ENCODE results near the gene HSCB. TPM values are rescaled to one million over a fixed set of nuclear protein-coding genes. Genes with fewer than 3 reads are reported as not detected.
"Not testable (repeated sequence)": the region's sequence is repeated elsewhere in the genome, so short reads cannot be mapped to it uniquely, and the experiment has no call there.

HSCB gene
- total RNA-seq (2014; rRNA removed; shearing (Covaris generic)): 24.6 and 26.2 TPM in 2 replicates

GRCh38 chr22:28741785-28742561 lies at the start of gene HSCB, which contains the start of gene CHEK2:
TSS of gene HSCB (plus strand) at chr22:28742039. CDS start at chr22:28742096, 57 bp downstream.
TSS of gene CHEK2 (minus strand) at chr22:28741820. CDS start at chr22:28734721, 7,099 bp downstream.
- peak; percentile 99 for DNase-seq (ENCODE audit: low spot score)

GRCh38 chr22:28693041-28693760 lies 48.6 kb upstream of the HSCB start:
- DNase-seq (ENCODE audit: low spot score): not testable (repeated sequence)

GRCh38 chr22:28702891-28703290 lies 38.9 kb upstream of the HSCB start:
- DNase-seq (ENCODE audit: low spot score): no peak

GRCh38 chr22:28703436-28703835 lies 38.4 kb upstream of the HSCB start:
- no peak for DNase-seq (ENCODE audit: low spot score)

GRCh38 chr22:28706845-28707244 lies 35.0 kb upstream of the HSCB start:
- no peak for DNase-seq (ENCODE audit: low spot score)

- DNase-seq (ENCODE audit: low spot score): no peak
Measured at GRCh38 chr22:28710107-28710506, 31.7 kb upstream of the HSCB start.

- DNase-seq (ENCODE audit: low spot score): no peak
Measured at GRCh38 chr22:28710576-28711191, 31.2 kb upstream of the HSCB start.

GRCh38 chr22:28711341-28711740 lies 30.5 kb upstream of the HSCB start:
- DNase-seq (ENCODE audit: low spot score): no peak

- DNase-seq (ENCODE audit: low spot score): peak; percentile 11
Measured at GRCh38 chr22:28711820-28712777, 29.7 kb upstream of the HSCB start.

- DNase-seq (ENCODE audit: low spot score): no peak
Measured at GRCh38 chr22:28714043-28714628, 27.7 kb upstream of the HSCB start.

GRCh38 chr22:28715611-28716010 lies 26.2 kb upstream of the HSCB start:
- no peak for DNase-seq (ENCODE audit: low spot score)

- DNase-seq (ENCODE audit: low spot score): no peak
Measured at GRCh38 chr22:28716686-28717085, 25.2 kb upstream of the HSCB start.

GRCh38 chr22:28718044-28718443 lies 23.8 kb upstream of the HSCB start:
- DNase-seq (ENCODE audit: low spot score): no peak

GRCh38 chr22:28728002-28728401 lies 13.8 kb upstream of the HSCB start:
- DNase-seq (ENCODE audit: low spot score): no peak

GRCh38 chr22:28728621-28729313 lies 13.1 kb upstream of the HSCB start:
- DNase-seq (ENCODE audit: low spot score): no peak

GRCh38 chr22:28730179-28730578 lies 11.7 kb upstream of the HSCB start:
- DNase-seq (ENCODE audit: low spot score): no peak

- no peak for DNase-seq (ENCODE audit: low spot score)
Measured at GRCh38 chr22:28734393-28734792, 7.4 kb upstream of the HSCB start.

GRCh38 chr22:28736301-28737155 lies 5.3 kb upstream of the HSCB start:
- DNase-seq (ENCODE audit: low spot score): no peak

GRCh38 chr22:28737701-28738100 lies 4.1 kb upstream of the HSCB start:
- DNase-seq (ENCODE audit: low spot score): no peak

Measured in HT-29 (cell line).